GM21447 (cell line): ENCODE data around the gene PLEKHD1.

Experiments used
- ATAC-seq: cut with Tn5 transposase; IDR thresholded peaks from one replicate; pipeline ENCODE4 v1.9.1; 2021; ENCODE audit not compliant: unreplicated experiment

Gene PLEKHD1

DNA sequence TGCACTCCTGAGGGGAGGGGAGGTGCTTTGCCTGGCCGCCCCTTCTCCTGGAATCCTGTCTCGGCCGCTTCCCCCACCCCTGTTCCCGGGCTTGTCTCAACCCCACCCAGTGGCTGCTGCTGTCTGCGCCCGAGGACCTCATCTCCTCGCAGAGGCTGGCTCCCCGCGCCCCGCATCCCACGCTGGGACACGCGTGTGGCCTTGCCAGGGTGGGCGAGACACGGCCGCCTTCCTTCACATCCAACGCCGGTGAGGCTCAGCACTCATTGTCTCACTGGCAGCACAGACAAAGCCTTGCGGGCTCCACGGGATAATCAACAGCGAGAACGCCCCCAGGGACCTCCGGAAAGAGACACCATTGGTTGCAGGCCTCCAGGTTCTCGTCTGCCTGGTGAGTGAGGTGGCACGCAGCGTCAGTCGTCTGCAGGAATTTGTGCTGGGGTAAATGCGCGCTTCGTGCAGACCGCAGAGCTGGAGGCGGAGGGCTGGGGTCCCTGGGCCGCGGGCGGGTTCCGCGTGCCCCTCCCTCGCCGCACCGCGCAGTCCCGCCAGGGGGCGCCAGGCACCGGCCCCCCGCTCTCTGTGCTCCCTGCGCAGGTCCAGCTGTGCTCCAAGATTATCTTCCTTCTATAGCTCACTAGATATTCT is 63.3 kb downstream of the PLEKHD1 start:
- ATAC-seq, result no peak

DNA sequence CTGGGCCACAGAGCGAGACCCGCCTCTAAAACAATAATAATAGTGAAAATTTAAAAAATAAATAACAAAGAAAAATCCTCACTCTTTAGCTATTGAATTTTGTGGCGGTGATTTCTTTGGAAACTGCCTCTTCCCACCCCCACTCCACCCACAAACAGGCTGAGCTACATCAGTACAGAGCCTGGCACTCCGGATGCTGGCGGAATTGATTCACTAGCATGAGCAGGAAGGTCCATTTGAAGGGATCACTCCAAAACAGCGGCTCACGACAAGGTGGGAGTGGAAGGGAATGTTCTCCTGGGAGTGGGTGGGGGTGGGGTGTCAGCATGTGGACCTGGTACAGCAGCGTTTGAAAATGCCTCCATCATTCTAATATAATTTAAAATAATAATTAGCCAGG is 64.0 kb downstream of the PLEKHD1 start:
- no peak for ATAC-seq

DNA sequence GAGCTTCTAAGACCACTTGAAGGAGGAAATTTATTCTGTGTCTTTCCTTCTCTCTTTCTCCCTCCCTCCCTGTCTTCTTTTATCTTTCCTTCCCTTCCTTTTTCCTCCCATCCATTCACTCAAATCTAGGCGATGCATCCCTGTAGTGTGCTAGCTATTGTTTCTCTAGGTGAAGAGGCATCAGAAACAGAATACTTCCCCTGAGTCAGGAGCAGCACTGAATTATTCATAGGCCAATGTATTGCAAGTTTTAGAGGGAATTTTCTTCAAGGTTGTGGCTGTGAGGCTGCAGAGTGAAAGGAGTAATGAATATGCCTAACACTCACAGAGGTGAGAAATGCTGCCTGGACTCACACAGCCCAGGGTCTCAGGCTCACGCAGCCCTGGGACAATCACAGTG is 67.0 kb downstream of the PLEKHD1 start:
- no peak for ATAC-seq

DNA sequence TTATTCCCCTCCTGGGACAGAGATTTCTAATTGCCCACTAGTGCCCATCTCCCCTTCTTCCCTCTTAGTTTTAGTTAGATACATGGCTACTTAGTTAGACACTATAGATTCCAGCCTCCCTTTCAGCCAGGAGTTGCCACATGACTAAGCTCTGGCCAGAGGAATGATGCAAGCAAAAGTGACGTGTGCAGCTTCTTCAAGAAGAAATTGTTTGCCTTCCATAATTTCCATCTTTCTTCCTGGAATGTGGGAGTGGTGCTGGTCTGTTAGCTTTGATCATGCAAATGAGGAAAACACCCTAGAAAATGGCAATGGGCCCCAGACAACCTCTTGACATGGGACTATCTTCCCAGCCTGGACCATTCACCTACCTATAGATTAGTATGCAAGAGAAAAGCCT is 68.7 kb downstream of the PLEKHD1 start:
- ATAC-seq, result no peak

DNA sequence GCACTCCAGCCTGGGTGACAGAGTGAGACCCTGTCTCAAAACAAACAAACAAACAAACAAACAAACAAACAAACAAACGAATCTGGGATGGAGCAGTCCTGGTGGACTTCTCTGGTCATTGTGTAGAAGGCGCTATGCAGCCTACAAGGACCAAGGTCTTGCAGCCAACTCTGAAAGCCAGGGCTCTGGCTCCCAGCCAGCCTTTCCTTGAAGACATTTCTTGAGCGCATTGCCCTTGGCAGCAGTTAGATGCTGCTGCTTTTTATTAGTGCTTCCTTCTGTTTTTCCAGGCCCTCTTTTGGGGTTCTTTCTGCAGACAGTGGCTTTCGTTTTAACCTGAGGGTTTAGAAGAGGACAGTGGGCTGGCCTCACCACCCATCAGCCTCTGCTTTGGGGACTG is 70.0 kb downstream of the PLEKHD1 start:
- ATAC-seq, result no peak

DNA sequence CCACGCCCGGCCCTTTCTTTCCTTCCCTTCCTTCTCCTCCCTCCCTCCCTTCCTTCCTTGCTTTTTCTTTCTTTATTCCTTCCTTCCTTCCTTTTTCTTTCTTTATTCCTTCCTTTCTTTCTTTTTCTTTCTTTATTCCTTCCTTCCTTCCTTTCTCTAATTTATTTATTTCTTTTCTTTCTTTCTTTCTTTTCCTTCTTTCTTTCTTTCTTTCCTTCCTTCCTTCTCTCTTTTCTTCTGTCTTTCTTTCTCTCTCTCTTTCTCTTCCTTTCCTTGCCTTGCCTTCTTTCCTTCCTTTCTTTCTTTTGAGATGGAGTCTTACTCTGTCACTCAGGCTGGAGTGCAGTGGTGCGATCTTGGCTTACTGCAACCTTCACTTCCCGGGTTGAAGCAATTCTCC is 74.2 kb downstream of the PLEKHD1 start:
- ATAC-seq, result no peak

DNA sequence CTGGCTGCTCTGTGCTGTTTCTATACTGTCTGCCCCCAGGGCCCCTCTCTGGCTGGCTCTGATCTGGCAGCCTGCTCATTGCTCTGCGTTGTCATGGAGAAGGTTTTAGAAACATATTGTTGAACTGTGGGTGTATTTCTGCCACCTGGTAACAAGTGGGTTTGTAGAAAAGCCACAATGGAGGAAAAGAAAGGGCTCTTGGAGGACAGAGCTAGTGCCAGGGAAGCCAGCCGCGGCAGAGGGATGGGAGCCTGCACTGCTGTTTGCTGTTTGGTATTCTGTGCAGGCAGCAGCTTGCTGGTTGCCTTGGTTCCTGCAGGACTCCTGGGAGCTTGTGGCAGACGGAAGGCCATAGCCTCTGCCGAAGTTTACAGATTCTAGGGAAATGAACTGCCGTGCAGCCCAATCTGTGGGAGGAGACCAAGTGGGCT is 75.1 kb downstream of the PLEKHD1 start:
- ATAC-seq, result no peak

DNA sequence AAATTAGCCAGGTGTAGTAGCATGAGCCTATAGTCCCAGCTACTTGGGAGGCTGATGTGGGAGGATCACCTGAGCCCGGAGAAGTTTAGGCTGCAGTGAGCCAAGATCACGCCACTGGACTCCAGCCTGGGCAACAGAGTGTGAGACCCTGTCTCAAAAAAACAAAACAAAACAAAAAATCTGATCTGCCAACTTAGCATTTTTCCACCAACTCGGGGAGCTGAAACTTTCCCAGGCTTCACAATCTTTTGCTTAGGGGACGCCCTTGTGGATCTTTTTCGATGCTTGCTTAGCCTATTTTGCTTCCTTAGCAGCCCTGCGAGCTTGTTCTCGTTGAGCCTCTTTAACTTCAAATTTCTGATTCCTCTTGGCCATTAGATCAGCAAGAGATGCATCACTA is 76.3 kb downstream of the PLEKHD1 start:
- ATAC-seq, result no peak

DNA sequence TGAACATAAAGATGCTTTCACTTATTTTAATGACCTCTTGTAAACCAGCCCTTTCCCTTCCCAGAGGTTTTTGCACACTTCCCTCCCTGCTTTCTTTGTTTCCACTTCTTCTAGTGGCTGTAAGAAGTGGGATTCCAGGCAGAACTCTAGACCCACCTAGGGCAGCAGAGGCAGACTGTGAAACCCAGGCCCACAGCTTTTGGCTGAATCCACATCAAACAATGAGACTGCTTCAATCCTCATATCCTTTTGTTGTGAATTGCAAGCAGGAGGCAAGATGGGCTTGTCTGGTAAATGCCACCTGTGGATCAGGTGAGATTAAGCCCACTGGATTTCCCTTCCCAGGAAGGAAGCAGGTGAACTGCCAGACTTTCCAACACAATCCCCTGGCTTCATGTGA is 77.4 kb downstream of the PLEKHD1 start:
- no peak for ATAC-seq

DNA sequence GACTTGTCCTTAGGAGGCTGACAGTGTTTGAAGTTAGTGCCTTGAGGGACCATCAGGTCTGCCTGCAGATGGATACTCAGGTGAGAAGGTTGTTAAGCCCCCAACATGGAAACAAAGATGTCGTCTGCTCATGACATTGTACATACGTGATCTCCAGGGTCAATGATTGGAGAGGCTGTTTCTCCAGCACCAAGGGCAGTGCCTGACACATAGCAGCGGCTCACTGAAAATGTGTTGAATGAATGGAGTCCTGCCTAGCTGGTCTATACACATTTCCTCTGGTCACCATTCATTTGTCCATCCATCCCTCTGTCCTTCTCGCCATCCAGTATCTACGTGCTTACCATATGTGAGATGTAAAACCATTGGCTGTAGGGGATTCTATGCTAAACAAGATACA is 83.0 kb downstream of the PLEKHD1 start:
- ATAC-seq, result no peak

DNA sequence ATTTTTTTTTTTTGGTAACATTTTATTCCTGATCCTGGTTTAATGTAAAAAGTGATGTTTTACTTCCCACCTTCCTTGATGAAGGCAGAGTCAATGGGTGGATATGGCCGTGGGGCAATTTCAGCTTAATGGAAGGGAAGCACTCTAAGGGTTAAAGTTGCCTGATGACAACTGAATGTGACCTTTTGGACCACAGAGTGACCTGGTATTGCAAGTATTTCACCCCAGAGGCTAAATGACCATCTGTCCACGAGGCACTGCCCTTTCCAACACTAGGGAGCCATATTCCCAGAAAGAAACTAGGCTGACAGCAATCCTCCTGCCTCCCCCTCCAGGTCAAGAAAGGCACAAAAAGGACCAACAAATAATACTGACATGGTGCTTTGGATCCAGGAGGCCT is 85.3 kb downstream of the PLEKHD1 start:
- ATAC-seq, result no peak

DNA sequence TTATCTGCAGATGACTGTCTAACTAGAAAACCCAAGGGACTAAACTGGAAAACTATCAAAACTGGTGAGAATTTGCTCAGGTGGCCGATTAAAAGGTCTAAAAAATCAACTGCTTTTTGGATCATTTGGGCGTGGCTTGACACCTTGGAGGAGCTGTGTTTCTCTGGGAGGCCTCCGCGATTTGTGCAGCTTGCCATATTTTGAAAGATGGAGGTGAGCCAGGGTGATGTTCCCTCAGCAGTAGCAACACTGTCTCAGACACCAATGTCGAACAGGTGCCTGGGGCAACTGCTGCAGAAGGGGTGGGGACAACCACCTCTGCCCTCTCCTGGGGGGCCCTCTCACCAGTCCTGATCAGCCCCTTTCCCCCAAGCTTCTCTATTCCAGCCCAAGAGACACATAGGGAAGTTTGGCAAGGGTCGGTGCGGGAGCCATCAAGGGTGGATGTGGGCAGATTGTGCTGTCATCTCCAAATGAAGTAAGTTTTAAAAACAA is 86.4 kb downstream of the PLEKHD1 start:
- no peak for ATAC-seq

DNA sequence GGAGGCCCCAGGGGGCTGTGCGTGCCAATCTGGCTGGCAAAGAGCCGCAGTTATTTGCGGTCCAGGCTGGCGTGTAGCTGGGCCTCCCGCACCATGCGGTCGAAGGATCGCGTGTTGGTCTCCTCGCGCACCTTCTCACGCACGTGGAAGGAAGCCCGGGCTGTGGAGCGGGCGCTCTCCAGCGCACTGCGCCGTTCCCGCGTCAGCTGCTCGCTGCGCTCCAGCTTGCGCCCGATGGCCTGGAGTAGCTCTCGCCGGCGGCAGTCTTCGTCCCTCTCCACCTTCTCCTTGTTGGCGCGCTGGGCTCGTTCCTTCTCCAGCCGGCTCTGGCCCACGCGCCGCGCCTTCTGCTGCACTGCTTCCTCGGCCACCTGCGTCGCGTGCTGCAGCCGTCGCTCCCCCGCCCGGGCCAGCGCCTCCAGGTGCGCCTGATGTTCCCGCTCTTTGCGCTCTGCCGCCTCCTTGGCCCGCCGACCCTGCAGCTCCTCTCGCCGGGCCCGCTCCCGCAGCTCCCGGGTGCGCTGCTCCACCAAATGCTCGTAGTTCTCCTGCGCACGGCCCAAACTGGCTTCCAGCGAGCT is 87.0 kb downstream of the PLEKHD1 start:
- ATAC-seq, result no peak

DNA sequence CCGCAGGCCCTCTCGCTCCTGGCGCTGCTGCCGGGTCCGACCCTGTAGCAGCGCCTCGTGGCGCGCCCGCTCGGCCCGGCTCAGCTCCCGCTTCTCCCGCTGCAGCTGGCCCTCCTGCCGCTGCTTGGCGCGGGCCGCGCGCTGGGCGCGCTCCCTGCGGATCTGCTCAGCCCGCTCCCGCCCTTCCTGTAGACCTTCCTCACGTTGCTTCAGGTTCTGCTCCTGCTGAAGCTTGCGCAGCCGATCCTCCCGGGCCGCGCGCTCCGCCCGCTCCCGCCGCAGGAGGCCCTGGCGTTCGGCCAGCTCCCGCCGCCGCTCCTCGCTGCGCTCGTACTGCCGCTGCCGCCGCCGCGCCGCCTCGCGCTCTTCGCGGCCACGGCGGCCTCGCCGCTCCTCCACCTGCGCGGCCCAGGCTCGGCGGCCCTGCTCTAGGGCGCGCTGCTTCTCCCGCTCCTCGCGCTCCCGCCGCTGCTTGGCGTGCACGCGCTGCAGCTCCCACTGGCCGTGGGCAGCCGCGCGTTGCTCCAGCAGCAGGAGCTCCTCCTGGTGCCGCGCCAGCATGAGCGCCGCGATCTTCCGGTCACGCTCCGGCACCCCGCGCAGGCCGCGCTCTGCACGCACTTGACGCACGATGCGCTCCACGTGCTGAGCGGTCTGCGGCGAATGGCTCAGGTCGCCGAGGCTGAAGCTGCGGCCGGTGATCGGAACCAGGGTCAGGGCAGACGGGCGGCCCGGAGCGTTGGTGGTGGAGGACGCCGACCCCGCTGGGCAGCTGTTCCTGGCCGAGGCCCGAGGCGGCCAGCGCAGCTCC is 87.7 kb downstream of the PLEKHD1 start:
- ATAC-seq, result no peak

DNA sequence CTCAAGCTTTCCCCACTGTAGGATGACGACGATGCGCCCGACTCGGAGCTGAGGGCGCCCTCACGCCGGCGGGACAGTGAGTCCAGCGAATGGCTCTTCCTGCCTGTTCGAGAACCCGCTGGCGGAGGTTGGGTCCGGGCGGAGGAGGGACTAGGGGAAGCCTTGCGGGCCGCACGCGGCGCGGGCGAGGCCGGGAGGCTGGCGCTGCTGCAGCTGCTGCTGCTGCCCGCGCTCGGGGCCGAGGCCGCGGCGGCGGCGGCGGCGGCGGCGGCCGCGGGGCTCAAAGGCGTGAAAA is 88.3 kb downstream of the PLEKHD1 start:
- no peak for ATAC-seq

DNA sequence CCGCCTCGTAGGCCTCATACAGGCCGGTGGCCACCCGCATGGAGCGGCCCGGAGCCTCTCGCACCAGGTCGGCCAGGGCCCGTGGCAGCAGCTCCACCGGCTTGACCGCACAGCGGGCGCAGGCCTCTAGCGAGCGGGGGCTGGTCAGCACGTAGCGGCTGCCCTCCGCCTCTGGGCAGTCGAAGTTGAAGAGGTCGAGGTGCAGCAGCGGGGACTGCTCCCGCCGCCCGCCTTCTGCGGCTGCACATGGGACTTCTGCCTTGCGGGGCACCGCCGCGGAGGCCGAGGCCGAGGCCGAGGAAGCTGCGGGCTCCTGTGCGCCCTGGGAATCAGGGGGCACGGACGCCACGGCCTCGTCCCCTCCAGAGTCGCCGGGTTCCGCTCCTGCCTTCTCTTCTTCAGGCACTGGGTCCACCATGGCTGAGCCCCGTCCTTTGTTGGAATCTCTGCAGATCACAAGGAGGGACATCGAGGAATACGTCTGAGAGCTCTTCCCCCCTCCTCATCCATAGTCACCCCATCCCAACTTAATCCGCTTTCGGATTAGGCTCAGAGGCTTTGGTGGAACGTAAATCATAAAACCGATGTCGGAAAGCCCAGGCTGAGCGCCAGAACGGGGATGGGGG is 88.8 kb downstream of the PLEKHD1 start:
- ATAC-seq, result no peak

DNA sequence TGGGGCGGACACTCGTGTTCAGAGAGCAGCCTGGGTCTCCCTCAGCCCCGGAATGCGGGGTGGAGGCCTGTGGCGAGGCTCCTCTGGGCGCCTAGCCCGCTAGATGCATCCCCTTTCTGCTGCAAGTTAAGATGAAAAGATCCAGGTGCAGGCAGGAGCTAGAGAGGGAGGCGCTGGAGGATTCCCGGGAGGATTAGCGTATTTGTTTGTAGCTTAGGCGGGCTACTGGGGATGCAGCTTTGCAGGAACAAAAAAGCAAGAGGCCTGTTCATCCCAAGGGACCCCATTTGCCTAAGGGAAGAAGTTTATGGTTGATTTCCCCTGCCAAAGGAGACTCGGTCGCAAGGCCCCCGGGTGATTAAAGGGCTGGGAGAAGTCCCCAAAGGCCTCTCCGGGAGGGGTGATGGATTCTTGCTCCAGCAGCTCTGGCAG is 89.3 kb downstream of the PLEKHD1 start:
- no peak for ATAC-seq

DNA sequence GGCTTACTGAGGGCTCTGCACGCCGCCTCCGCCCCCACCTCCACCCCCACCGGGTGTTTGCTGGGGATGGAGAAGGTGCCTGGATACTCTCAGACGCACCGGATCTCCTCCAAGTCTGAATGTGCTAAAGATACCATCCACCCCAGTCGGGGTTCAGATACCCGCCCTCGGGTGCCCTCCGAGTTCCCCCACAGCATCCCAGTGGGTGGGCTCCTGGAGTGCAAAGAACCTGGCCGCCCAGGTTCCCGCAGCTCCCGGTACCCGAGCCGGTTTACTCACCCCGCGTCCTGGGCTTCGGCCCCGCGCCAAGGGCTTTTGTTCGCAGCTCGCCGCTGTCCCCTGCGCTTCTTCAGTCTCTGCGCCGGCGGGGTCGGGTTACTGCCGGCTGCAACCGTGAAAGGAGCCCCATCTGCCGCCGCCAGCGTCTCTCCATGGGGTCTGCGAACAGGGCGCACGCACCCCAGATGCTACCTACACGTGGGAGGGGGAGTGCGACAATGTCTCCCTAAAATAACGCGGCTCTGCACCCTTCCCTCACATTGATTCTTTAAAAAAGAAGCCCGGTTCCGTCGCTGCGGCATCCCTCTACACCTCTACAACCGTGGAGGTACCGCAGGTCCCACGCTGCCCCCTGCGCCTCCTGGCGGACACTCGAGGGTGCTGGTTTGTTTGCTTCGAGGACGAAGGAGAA is 89.9 kb downstream of the PLEKHD1 start, which contains the start of gene CCDC177:
CCDC177 (minus strand) TSS at position 609 of the 691 bp plus-strand sequence. CDS start 1,249 bp downstream, outside the sequence.
- ATAC-seq, result no peak

DNA sequence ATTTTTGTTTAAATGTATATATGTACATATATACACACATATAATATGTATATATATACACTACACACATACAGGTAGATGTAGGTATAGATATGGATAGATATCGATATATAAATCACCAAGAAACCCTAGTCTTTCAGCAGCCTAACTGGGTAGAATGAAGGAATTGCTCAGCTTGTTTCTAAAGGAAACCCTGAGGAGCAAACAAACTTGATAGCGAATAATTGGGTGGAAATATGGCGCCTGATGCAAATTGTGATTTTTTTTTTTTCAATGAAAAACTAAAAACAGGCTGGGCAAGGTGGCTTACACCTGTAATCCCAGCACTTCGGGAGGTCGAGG is 90.4 kb downstream of the PLEKHD1 start:
- no peak for ATAC-seq

DNA sequence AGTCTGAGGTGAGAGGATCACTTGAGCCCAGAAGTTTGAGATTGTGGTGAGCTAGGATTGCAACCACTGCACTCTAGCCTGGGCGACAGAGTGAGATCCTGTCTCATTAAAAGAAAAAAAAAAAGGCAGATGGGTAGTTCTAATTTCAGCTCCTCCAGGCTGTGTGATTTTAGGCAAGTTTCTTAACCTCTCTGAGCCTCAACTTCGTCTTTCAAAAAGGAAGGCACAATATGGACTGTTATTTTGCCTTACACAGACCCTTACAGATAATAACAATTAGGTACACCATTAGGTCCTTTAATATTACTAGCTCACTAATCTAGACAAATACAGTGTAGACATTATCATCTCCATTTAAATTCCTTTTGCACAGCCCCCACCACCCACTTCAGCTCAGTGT is 94.9 kb downstream of the PLEKHD1 start:
- no peak for ATAC-seq

DNA sequence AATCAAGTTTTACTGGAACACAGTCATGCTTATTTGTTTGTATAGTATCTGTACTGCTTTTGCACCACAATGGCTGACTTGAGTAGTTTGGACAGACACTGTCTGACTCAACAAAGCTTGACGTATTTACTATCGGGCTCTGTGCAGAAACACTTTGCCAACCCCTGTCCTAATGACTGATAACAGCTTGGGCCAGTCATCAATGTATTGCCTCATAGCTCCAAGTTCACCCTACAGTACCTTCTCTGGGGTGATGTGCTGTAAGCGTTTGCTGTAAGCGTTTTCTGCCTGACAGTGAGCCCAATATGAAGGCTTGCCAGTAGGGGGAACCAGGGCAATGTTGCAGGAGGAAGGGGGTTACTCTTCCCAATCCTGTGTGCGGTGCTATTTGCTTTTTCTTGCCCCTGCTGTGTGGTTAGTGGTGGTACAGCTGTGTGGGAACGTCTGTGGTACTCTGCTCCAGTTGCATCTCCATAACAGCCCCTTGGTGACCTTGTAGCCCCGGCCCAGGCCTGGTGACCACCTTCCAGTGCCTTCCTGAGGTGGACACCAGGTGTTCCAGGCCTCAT is 95.6 kb downstream of the PLEKHD1 start:
- no peak for ATAC-seq
